ENCODE measurements around the gene STYXL1.

STYXL1 gene

GRCh38 chr7:75960372-75960771 lies 87.4 kb downstream of the STYXL1 start:
- no peak for TF ChIP-seq REST (IDR thresholded peaks at IDR 0.05; ENCODE audit: insufficient read depth in 1 of 2, low read depth in 2 of 2, low read length in 2 of 2)
- TF ChIP-seq TAF1 (IDR thresholded peaks at IDR 0.05; ENCODE audit: borderline replicate concordance, insufficient read depth, low read length), result no peak
- no peak for TF ChIP-seq FOXP2 (optimal IDR thresholded peaks at IDR 0.05; ENCODE audit: borderline replicate concordance, extremely low read depth, extremely low read length, insufficient read depth)
- no peak for TF ChIP-seq POLR2AphosphoS5 (IDR thresholded peaks at IDR 0.05; ENCODE audit: low read depth, low read length)
- no peak for TF ChIP-seq SIN3A (IDR thresholded peaks at IDR 0.05; ENCODE audit: borderline replicate concordance, insufficient read depth, low read length)

- no peak for TF ChIP-seq REST (IDR thresholded peaks at IDR 0.05; ENCODE audit: insufficient read depth in 1 of 2, low read depth in 2 of 2, low read length in 2 of 2)
- no peak for TF ChIP-seq SIN3A (IDR thresholded peaks at IDR 0.05; ENCODE audit: borderline replicate concordance, insufficient read depth, low read length)
- TF ChIP-seq TAF1 (IDR thresholded peaks at IDR 0.05; ENCODE audit: borderline replicate concordance, insufficient read depth, low read length), result no peak
- TF ChIP-seq POLR2AphosphoS5 (IDR thresholded peaks at IDR 0.05; ENCODE audit: low read depth, low read length), result no peak
- no peak for TF ChIP-seq FOXP2 (optimal IDR thresholded peaks at IDR 0.05; ENCODE audit: borderline replicate concordance, extremely low read depth, extremely low read length, insufficient read depth)
Observed at GRCh38 chr7:75958802-75959543, 88.8 kb downstream of the STYXL1 start.

- TF ChIP-seq POLR2AphosphoS5 (IDR thresholded peaks at IDR 0.05; ENCODE audit: low read depth, low read length), result no peak
- no peak for TF ChIP-seq SIN3A (IDR thresholded peaks at IDR 0.05; ENCODE audit: borderline replicate concordance, insufficient read depth, low read length)
- TF ChIP-seq REST (IDR thresholded peaks at IDR 0.05; ENCODE audit: insufficient read depth in 1 of 2, low read depth in 2 of 2, low read length in 2 of 2), result no peak
- no peak for TF ChIP-seq FOXP2 (optimal IDR thresholded peaks at IDR 0.05; ENCODE audit: borderline replicate concordance, extremely low read depth, extremely low read length, insufficient read depth)
- TF ChIP-seq TAF1 (IDR thresholded peaks at IDR 0.05; ENCODE audit: borderline replicate concordance, insufficient read depth, low read length), result no peak
Observed at GRCh38 chr7:75957021-75957736, 90.6 kb downstream of the STYXL1 start.

- TF ChIP-seq TAF1 (IDR thresholded peaks at IDR 0.05; ENCODE audit: borderline replicate concordance, insufficient read depth, low read length), result no peak
- no peak for TF ChIP-seq FOXP2 (optimal IDR thresholded peaks at IDR 0.05; ENCODE audit: borderline replicate concordance, extremely low read depth, extremely low read length, insufficient read depth)
- no peak for TF ChIP-seq POLR2AphosphoS5 (IDR thresholded peaks at IDR 0.05; ENCODE audit: low read depth, low read length)
- no peak for TF ChIP-seq SIN3A (IDR thresholded peaks at IDR 0.05; ENCODE audit: borderline replicate concordance, insufficient read depth, low read length)
- no peak for TF ChIP-seq REST (IDR thresholded peaks at IDR 0.05; ENCODE audit: insufficient read depth in 1 of 2, low read depth in 2 of 2, low read length in 2 of 2)
Observed at GRCh38 chr7:75955331-75955955, 92.4 kb downstream of the STYXL1 start.
